Embryonic facial prominence (tissue), 1 donor: ENCODE measurements around the gene MYO16.

Experiments used
- DNase-seq: peaks from one replicate; pipeline ENCODE4 v3.0.0-alpha.2; 2016; ENCODE audit errors: extremely low spot score

The MYO16 gene

GRCh38 chr13:109152941-109153340, 523.5 kb downstream of the MYO16 start:
- no peak for DNase-seq

- DNase-seq: no peak
These were observed 524.7 kb downstream of the MYO16 start for GRCh38 chr13:109154146-109154545.

- no peak for DNase-seq
These were observed 525.1 kb downstream of the MYO16 start for GRCh38 chr13:109154546-109154945.

- DNase-seq: no peak
These were observed 525.8 kb downstream of the MYO16 start for GRCh38 chr13:109154966-109155761.

- peak; percentile 65 for DNase-seq
These were observed 526.9 kb downstream of the MYO16 start for GRCh38 chr13:109156181-109156935.

- no peak for DNase-seq
These were observed 527.9 kb downstream of the MYO16 start for GRCh38 chr13:109157275-109157674.

GRCh38 chr13:109158383-109158782, 529.0 kb downstream of the MYO16 start:
- DNase-seq: no peak

GRCh38 chr13:109159650-109160309, 530.4 kb downstream of the MYO16 start:
- no peak for DNase-seq

- no peak for DNase-seq
These were observed 530.9 kb downstream of the MYO16 start for GRCh38 chr13:109160357-109160756.

- DNase-seq: no peak
These were observed 531.7 kb downstream of the MYO16 start for GRCh38 chr13:109160887-109161669.

GRCh38 chr13:109162248-109163036, 533.0 kb downstream of the MYO16 start:
- no peak for DNase-seq

- DNase-seq: no peak
These were observed 533.6 kb downstream of the MYO16 start for GRCh38 chr13:109163037-109163379.

GRCh38 chr13:109165417-109165904, 536.0 kb downstream of the MYO16 start:
- DNase-seq: no peak

GRCh38 chr13:109166804-109167203, 537.4 kb downstream of the MYO16 start:
- DNase-seq: no peak

GRCh38 chr13:109172136-109172535, 542.7 kb downstream of the MYO16 start:
- DNase-seq: no peak

GRCh38 chr13:109175666-109176065, 546.3 kb downstream of the MYO16 start:
- DNase-seq: no peak

- no peak for DNase-seq
These were observed 551.6 kb downstream of the MYO16 start for GRCh38 chr13:109180905-109181425.

GRCh38 chr13:109182777-109183465, 553.5 kb downstream of the MYO16 start:
- DNase-seq: no peak

GRCh38 chr13:109191413-109191812, 562.0 kb downstream of the MYO16 start:
- DNase-seq: no peak

- DNase-seq: no peak
These were observed 562.9 kb downstream of the MYO16 start for GRCh38 chr13:109192306-109192705.
